Psoas muscle (tissue), 8 donors: ENCODE data around the gene C14orf119. TPM values are rescaled to one million over a fixed set of nuclear protein-coding genes. Genes with fewer than 3 reads are reported as not detected.

ENCODE experiments used
- ATAC-seq, 4 donors: fragments of 200-7000 bp; cut with Tn5 transposase; one replicate each; pipeline ENCODE4 v1.9.1; 2020; ENCODE audit warnings: moderate library complexity in 3 of 4, mild to moderate bottlenecking in 2 of 4
- DNase-seq, 2 donors: peaks; one replicate each; pipeline ENCODE4 v3.0.0-alpha.2; 2020
- H3K27ac ChIP-seq: fragments of 200-600 bp; one replicate; pipeline ENCODE4 v1.8.0; 2022
- H3K27me3 ChIP-seq, 3 donors: fragments of 200-600 bp in 1 of 3; one replicate each; pipeline versions ENCODE4 v1.6.1 to v1.8.0; 2013 to 2022; ENCODE audit warnings: low read length in 2 of 3, mild to moderate bottlenecking in 2 of 3, moderate library complexity in 1 of 3; ENCODE audit not compliant: insufficient read depth in 3 of 3
- H3K36me3 ChIP-seq, 2 donors: fragments of 200-600 bp in 1 of 2; one replicate each; pipeline versions ENCODE4 v1.6.1 to v1.8.0; 2013 to 2022; ENCODE audit warnings: low read depth in 1 of 2, mild to moderate bottlenecking in 1 of 2, moderate library complexity in 1 of 2; ENCODE audit not compliant: insufficient read depth in 1 of 2
- H3K4me1 ChIP-seq: fragments of 200-600 bp; one replicate; pipeline ENCODE4 v1.8.0; 2022
- H3K4me3 ChIP-seq: fragments of 200-600 bp; one replicate; pipeline ENCODE4 v1.8.0; 2022; ENCODE audit warnings: mild to moderate bottlenecking
- H3K9me3 ChIP-seq: fragments of 200-600 bp; one replicate; pipeline ENCODE4 v1.8.0; 2022
- CTCF ChIP-seq: fragments of 200-600 bp; IDR thresholded peaks from one replicate; pipeline ENCODE4 v1.8.0; 2022; ENCODE audit warnings: antibody characterized with exemption
- WGBS, 3 donors: extraction: QIAGEN DNeasy Blood & Tissue Kit; methylation state at CpG; one replicate each; pipeline versions ENCODE4 v1.1.6 to v1.1.7; 2013; 5-methylcytosine and 5-hydroxymethylcytosine counted together
- intact Hi-C, 2 donors: fragments of 100-400 bp; cut with DNase I; formaldehyde crosslinking; loops; one replicate each; pipeline versions ENCODE4 v1.11.0 to v1.14.2; 2022
- polyA plus RNA-seq, 3 donors: library from polyadenylated mRNA; stranded (reverse); fragments of 200-250 nt; gene quantifications; one replicate each; pipeline ENCODE4 v1.2.3, GENCODE V29; 2013
- total RNA-seq, 4 donors: library from RNA; stranded (reverse); fragmentation: NEBNext Ultra II Directional in 2 of 4; extraction: Animal tissue kit (Norgen Biotek cat#: 25700) in 2 of 4; gene quantifications; one replicate each; pipeline versions ENCODE4 v1.2.1 to v1.2.4, GENCODE V29; 2021 to 2023
- donor health status: healthy with polysubstance abuse.
- donor health status: DM: no; HTN: no; CAD: no; lungs with moderate emphysema.
- donor health status: Bipolar disorder and iron deficiency.
- donor health status: healthy.
- donor health status: DM: yes; HTN: yes; CAD: no.
- donor health status: DM: no; HTN: no; CAD: no.
- donor health status: DM: no; HTN: no; CAD: no.
- donor health status: DM: yes; HTN: yes; CAD: no.

Gene C14orf119
- total and polyA plus RNA-seq, 7 donors = 23.2 to 65.3 (median 28.8) TPM

- H3K4me3 ChIP-seq = no peak overlapping the region
- TF ChIP-seq CTCF = no peak
- H3K4me1 ChIP-seq = peaks cover 12% of the 10 kb centered on the region
- intact Hi-C loops = no loop called here
- H3K36me3 ChIP-seq = peaks cover 24 to 76% of the 10 kb centered on the region in 2 donors
- ATAC-seq (no peak), DNase-seq (no peak)
- no peaks in the 10 kb centered on the region for H3K9me3 ChIP-seq
- H3K27me3 ChIP-seq = no peaks in the 10 kb centered on the region
- no peak overlapping the region for H3K27ac ChIP-seq
- WGBS, 3 donors = 88 to 94% (median 93%) methylated on average over 17 of the region's 17 CpGs
Measured at GRCh38 chr14:23060536-23061260, 34.6 kb upstream of the C14orf119 start.

- TF ChIP-seq CTCF = no peak
- Histone ChIP-seq H3K27me3 (no peaks in the 10 kb centered on the region), H3K4me3 (no peak overlapping the region), H3K4me1 (peaks cover 12% of the 10 kb centered on the region), H3K9me3 (no peaks in the 10 kb centered on the region), H3K27ac (peak overlapping the region; percentile 13), H3K36me3 (peaks cover 28 to 89% of the 10 kb centered on the region in 2 donors)
- DNase-seq (peak; percentile 70 to 71), ATAC-seq (peak; percentile 60 to 63 (median 61))
- 23 to 27% (median 26%) methylated on average over 3 to 4 of the region's 4 CpGs for WGBS, 3 donors
- intact Hi-C loops = no loop called here
Measured at GRCh38 chr14:23062002-23062401, 33.3 kb upstream of the C14orf119 start.

GRCh38 chr14:23063601-23064000 lies 31.7 kb upstream of the C14orf119 start:
- ATAC-seq = no peak
- intact Hi-C loops = no loop called here
- peaks cover 33 to 100% of the 10 kb centered on the region in 2 donors for H3K36me3 ChIP-seq

GRCh38 chr14:23066368-23066767 lies 28.9 kb upstream of the C14orf119 start:
- Histone ChIP-seq H3K27me3 (no peaks in the 10 kb centered on the region), H3K36me3 (peaks cover 31 to 83% of the 10 kb centered on the region in 2 donors), H3K9me3 (no peaks in the 10 kb centered on the region), H3K27ac (no peak overlapping the region), H3K4me3 (no peak overlapping the region), H3K4me1 (peaks cover 34% of the 10 kb centered on the region)
- intact Hi-C loops = no loop called here
- DNase-seq = no peak
- TF ChIP-seq CTCF = no peak
- WGBS, 3 donors = 83 to 91% (median 85%) methylated on average over 3 of the region's 3 CpGs
- no peak for ATAC-seq

More at GRCh38 chr14:23063601-23064000, 31.7 kb upstream of the C14orf119 start:
- Histone ChIP-seq H3K9me3 (no peaks in the 10 kb centered on the region), H3K27ac (no peak overlapping the region), H3K4me1 (peaks cover 16% of the 10 kb centered on the region), H3K4me3 (no peak overlapping the region), H3K27me3 (no peaks in the 10 kb centered on the region)
- 86 to 90% (median 86%) methylated on average over 5 of the region's 5 CpGs for WGBS, 3 donors
- no peak for DNase-seq
- TF ChIP-seq CTCF = no peak
